ENCODE data around the gene SKAP1. TPM values are rescaled to one million over a fixed set of nuclear protein-coding genes. Genes with fewer than 3 reads are reported as not detected.

SKAP1 gene
- 4.3 and 4.7 TPM in 2 replicates for total RNA-seq (2014; rRNA removed; shearing (Covaris generic))

- DNase-seq (ENCODE audit: low spot score): peak; percentile 71
Observed at GRCh38 chr17:48429638-48430586, at the start of gene SKAP1. TSS of gene SKAP1 (minus strand) at chr17:48430214.

- no peak for DNase-seq (ENCODE audit: low spot score)
Observed at GRCh38 chr17:48479014-48479402, 49.0 kb upstream of the SKAP1 start.

GRCh38 chr17:48478224-48479013, 48.4 kb upstream of the SKAP1 start:
- DNase-seq (ENCODE audit: low spot score): no peak

GRCh38 chr17:48477221-48477620, 47.2 kb upstream of the SKAP1 start:
- no peak for DNase-seq (ENCODE audit: low spot score)

- peak; percentile 71 for DNase-seq (ENCODE audit: low spot score)
Observed at GRCh38 chr17:48472411-48473281, 42.6 kb upstream of the SKAP1 start.

DNA sequence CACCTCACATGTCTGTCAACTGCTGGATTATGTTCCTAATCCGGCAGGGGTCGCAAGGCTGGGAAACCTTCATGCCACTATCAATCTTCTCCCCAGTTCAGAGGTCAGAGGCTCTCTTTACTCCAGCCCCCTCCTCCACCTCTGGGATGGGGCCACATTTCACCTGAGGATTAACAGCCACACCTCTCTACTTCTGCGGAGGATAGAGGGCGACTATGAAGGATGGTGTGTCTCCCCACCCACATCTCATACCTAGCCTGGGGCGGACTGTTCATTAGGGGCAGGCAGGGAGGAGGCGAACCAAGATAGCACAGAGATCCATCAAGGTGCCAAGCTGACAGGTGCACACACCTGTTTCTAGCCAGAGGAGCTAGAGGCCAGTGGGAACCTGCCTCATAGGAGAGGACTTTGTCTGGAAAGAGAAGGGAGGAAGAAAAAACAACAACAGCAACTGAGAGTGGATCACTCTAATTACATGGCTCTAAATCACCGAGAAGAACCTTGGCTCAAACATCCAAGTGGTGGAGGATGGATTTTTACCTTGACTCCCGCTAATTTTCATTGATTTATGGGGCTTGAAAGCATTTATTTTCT, 41.9 kb upstream of the SKAP1 start:
- no peak for DNase-seq (ENCODE audit: low spot score)

GRCh38 chr17:48470388-48471034, 40.5 kb upstream of the SKAP1 start:
- DNase-seq (ENCODE audit: low spot score): peak; percentile 47

DNA sequence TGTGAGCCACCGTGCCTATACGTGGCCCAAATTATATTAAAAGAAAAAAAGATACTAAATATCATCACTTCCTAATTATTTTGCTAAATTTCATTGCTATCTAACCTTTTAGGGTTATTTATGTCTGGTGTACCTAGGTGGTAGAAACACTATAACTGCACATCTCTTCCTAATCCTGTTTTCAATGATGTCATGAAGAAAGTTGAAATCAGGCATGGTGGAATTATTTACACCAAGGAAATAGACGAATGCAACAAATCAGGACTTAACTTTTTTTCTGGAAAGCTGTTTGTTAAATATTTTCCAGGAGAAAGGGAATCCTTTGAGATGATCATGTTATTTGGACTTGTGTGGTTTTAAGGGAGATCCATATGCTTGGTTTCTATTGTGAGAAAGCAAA, 39.2 kb upstream of the SKAP1 start:
- no peak for DNase-seq (ENCODE audit: low spot score)

DNA sequence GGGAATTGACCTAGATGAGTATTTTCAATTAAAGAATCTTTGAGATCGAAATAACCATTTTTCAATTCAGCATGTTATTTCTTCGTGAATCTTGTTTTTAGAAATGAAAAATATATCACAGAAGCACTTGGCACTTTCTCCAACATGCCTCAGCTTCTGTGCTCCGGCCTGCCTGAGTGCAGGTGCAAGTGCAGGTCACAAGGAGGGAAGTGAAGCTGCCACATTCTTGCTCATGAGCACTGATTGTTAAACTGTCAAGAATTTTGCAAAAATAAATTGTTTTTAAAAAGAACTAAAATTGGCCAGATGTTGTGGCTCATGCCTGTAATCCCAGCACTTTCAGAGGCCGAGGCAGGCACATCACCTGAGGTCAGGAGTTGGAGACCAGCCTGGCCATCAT, 38.3 kb upstream of the SKAP1 start:
- DNase-seq (ENCODE audit: low spot score): no peak

GRCh38 chr17:48465884-48466283, 35.9 kb upstream of the SKAP1 start:
- no peak for DNase-seq (ENCODE audit: low spot score)

GRCh38 chr17:48463526-48463925, 33.5 kb upstream of the SKAP1 start:
- no peak for DNase-seq (ENCODE audit: low spot score)

DNA sequence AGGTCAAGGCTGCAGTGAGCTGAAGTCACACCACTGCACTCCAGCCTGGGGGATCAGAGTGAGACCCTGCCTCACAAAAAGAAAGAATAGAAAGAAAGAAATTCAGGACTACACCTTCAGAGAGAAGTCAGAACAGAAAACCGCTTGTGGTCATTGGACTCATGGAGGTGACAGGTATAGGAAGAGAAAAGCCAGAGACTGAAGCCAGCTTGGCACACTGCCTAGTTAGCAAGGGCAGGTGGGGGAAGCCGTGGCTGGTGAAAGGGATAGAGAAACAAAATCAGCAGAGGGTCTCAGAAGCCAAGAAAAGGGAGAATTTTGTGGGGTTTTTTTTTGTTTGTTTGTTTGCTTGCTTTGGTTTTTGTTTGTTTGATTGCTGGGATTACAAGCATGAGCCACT, 32.9 kb upstream of the SKAP1 start:
- no peak for DNase-seq (ENCODE audit: low spot score)

GRCh38 chr17:48460052-48460451, 30.0 kb upstream of the SKAP1 start:
- DNase-seq (ENCODE audit: low spot score): no peak

- no peak for DNase-seq (ENCODE audit: low spot score)
Observed at GRCh38 chr17:48459070-48459844, 29.2 kb upstream of the SKAP1 start.

DNA sequence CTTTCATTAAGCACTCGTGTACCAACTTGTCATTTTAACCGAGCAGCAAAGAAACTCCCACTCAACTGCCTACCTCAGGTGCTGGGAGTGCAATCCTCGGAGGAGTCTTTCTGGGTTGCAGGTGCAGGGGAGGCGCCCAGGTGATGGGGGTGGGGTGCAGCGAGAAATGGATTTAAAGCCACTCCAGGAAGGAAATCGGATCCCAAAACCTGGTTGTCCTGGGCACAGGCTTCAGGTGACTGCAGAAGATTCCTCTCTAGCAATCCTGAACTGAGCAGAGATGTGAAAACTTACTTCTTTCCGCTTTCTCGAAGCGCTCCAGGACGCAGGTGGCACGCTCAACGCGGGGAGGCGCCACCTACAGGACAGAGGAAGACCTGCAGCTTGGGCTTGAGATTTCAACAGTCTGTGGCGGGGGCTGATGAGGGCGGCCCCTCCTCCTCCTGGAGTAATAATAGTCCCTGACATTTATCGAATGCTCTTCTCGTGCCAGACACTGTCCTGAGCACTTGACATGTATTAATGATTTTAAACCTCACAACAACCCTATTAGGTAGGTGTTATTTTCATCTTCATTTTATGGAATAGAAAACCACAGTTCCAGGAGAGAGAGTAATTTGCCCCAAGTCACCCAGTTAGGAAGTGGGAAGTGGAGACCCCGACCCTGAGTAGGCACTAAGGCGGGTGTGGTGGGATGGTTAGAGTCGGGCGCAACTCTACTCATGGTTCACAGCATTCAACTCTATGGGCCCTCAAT, 27.2 kb upstream of the SKAP1 start:
- DNase-seq (ENCODE audit: low spot score): peak; percentile 87

GRCh38 chr17:48456589-48456988, 26.6 kb upstream of the SKAP1 start:
- DNase-seq (ENCODE audit: low spot score): peak; percentile 86

DNA sequence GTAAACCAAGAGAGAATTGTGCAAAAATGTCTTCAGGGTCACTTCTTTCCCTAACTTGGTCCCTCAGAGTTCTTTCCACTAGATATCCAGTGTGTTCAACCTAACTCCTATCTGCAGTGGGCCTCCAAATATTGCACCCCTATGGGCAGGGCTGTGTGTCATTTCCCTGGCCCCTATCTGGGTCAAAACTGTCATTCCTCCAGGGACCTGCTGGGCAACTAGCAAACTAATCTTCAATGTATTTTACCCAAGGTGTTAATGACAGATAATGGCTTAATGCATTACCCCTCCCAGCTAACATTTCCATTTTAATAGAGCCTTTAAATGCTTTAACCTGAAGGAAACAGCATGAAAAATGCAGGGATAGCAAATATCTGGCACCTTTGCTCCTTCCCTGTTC, 25.8 kb upstream of the SKAP1 start:
- DNase-seq (ENCODE audit: low spot score): no peak

GRCh38 chr17:48453447-48453846, 23.4 kb upstream of the SKAP1 start:
- DNase-seq (ENCODE audit: low spot score): no peak

GRCh38 chr17:48451489-48451888, 21.5 kb upstream of the SKAP1 start:
- no peak for DNase-seq (ENCODE audit: low spot score)
